ENCODE measurements around the gene SUMO3. TPM values are rescaled to one million over a fixed set of nuclear protein-coding genes. Genes with fewer than 3 reads are reported as not detected.

The SUMO3 gene
- total and polyA plus RNA-seq, 2 donors (not counting 1 experiment from before 2014, with no cell fraction given), result 96.3 to 190 TPM

DNA sequence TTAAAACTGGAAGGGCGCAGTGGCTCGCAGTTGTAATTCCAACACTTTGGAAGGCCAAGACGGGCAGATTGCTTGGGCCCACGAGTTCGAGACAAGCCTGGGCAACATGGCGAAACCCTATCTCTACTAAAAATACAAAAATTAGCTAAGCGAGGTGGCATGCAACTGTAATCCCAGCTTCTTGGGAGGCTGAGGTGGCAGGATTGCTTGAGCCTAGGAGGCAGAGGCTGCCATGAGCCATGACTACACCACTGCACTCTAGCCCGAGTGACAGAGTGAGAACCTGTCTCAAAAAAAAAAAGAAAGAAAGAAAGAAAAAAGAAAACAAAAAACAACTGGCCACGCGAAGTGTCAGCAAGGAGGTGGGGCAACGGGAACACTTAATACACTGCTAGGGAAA is 22.5 kb downstream of the SUMO3 start:
- H3K79me2 ChIP-seq (ENCODE audit: control insufficient read depth, insufficient read depth, low read length), result peaks cover 67% of the 10 kb centered on the region
- H3K4me1 ChIP-seq (ENCODE audit: control insufficient read depth, extremely low read depth, insufficient read depth, low read length), result no peaks in the 10 kb centered on the region
- no peak overlapping the region for H3K4me2 ChIP-seq (ENCODE audit: extremely low read depth, insufficient read depth, low read length)
- H3K9me3 ChIP-seq (ENCODE audit: control insufficient read depth, insufficient read depth, low read depth, low read length), result no peaks in the 10 kb centered on the region
- H3K9ac ChIP-seq (ENCODE audit: insufficient read depth, low read length), result no peak overlapping the region
- no peak overlapping the region for H3K4me3 ChIP-seq (replicated peaks in 1 of 4; ENCODE audit: control extremely low read depth in 1 of 4, insufficient read depth in 1 of 4, low read depth in 3 of 4, low read length in 4 of 4)
- H2AFZ ChIP-seq (ENCODE audit: low read length), result no peak overlapping the region
- no peaks in the 10 kb centered on the region for H3K27me3 ChIP-seq (ENCODE audit: control insufficient read depth, insufficient read depth, low read length)
- H4K20me1 ChIP-seq (ENCODE audit: control insufficient read depth, extremely low read depth, insufficient read depth, low read length), result no peaks in the 10 kb centered on the region
- no peak for TF ChIP-seq CTCF (conservative IDR thresholded peaks at IDR 0.05 in 1 of 2, IDR thresholded peaks at IDR 0.05 in 1 of 2; ENCODE audit: low read depth in 1 of 2, low read length in 2 of 2)
- TF ChIP-seq EZH2 (IDR thresholded peaks at IDR 0.05; ENCODE audit: low read length, missing control alignments), result no peak
- H3K27ac ChIP-seq (ENCODE audit: insufficient read depth, low read length), result no peak overlapping the region
- H3K36me3 ChIP-seq (ENCODE audit: control insufficient read depth, insufficient read depth, low read length), result peaks cover 4% of the 10 kb centered on the region
- DNase-seq (ENCODE audit: low read depth in 2 of 2), result no peak

DNA sequence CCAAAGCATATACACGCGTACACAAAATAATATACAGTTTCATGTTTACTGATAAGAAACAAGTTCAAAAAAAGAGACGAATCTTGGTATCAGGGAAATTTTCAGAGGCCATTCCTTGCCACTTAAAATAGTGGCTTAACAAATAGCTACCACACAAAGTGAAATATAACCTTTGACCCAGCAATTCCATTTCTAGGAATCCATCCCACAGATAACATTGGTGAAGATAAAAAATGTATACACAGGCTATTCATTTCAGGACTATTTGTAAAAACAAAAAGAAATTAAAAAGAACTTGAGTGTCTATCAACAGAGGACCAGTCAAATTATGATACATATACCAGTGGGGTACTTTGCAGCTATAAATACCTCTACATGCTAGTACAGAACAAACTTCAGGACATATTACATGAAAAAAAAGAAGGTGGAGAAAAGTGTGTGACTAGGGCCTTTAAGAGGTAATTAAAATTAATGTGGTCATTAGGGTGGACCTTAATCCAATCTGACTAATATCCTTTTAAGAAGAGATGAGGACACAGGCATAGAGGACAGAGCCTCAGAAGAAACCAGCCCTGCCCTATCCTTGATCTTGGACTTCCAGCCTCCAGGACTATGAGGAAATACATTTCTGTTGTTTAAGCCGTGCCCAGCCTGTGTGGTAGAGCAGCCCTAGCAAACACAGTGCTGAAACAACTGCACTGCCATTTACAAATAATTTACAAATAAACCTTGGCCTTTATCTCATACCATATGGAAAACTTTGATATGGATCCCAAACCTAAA is 24.1 kb downstream of the SUMO3 start:
- peaks cover under 1% of the 10 kb centered on the region for H3K36me3 ChIP-seq (ENCODE audit: control insufficient read depth, insufficient read depth, low read length)

More for the DNA sequence above, 24.1 kb downstream of the SUMO3 start:
- H3K4me2 ChIP-seq (ENCODE audit: extremely low read depth, insufficient read depth, low read length), result no peak overlapping the region
- DNase-seq (ENCODE audit: low read depth in 2 of 2), result no peak
- no peak overlapping the region for H3K27ac ChIP-seq (ENCODE audit: insufficient read depth, low read length)
- H3K9ac ChIP-seq (ENCODE audit: insufficient read depth, low read length), result no peak overlapping the region
- H3K79me2 ChIP-seq (ENCODE audit: control insufficient read depth, insufficient read depth, low read length), result peaks cover 53% of the 10 kb centered on the region
- no peaks in the 10 kb centered on the region for H3K4me1 ChIP-seq (ENCODE audit: control insufficient read depth, extremely low read depth, insufficient read depth, low read length)
- no peak overlapping the region for H3K4me3 ChIP-seq (replicated peaks in 1 of 4; ENCODE audit: control extremely low read depth in 1 of 4, insufficient read depth in 1 of 4, low read depth in 3 of 4, low read length in 4 of 4)
- no peaks in the 10 kb centered on the region for H3K9me3 ChIP-seq (ENCODE audit: control insufficient read depth, insufficient read depth, low read depth, low read length)
- TF ChIP-seq CTCF (conservative IDR thresholded peaks at IDR 0.05 in 1 of 2, IDR thresholded peaks at IDR 0.05 in 1 of 2; ENCODE audit: low read depth in 1 of 2, low read length in 2 of 2), result no peak
- no peak for TF ChIP-seq EZH2 (IDR thresholded peaks at IDR 0.05; ENCODE audit: low read length, missing control alignments)
- H4K20me1 ChIP-seq (ENCODE audit: control insufficient read depth, extremely low read depth, insufficient read depth, low read length), result no peaks in the 10 kb centered on the region
- H3K27me3 ChIP-seq (ENCODE audit: control insufficient read depth, insufficient read depth, low read length), result no peaks in the 10 kb centered on the region
- no peak overlapping the region for H2AFZ ChIP-seq (ENCODE audit: low read length)

Measured in fibroblast of lung (primary cell).